GM04503 (cell line): ENCODE measurements around the gene TRIM8.
A peak's percentile ranks its signal among the peaks of the same experiment; 100 is the strongest.

ENCODE experiments used
- DNase-seq: peaks from one replicate; pipeline ENCODE4 v3.0.0-alpha.2; 2012; ENCODE audit warnings: low read depth

TRIM8 gene

GRCh38 chr10:102644066-102644645 lies at the start of gene TRIM8:
TSS of gene TRIM8 (plus strand) at chr10:102644479. CDS start at chr10:102644618, 139 bp downstream.
- DNase-seq, result no peak

GRCh38 chr10:102595293-102595692 lies 49.0 kb upstream of the TRIM8 start:
- DNase-seq, result no peak

- no peak for DNase-seq
These were observed 48.4 kb upstream of the TRIM8 start for GRCh38 chr10:102595897-102596296.

- no peak for DNase-seq
These were observed 47.7 kb upstream of the TRIM8 start for GRCh38 chr10:102596506-102596971.

GRCh38 chr10:102597131-102597991 lies 46.9 kb upstream of the TRIM8 start:
- no peak for DNase-seq

GRCh38 chr10:102598243-102598642 lies 46.0 kb upstream of the TRIM8 start:
- no peak for DNase-seq

- DNase-seq, result no peak
These were observed 44.5 kb upstream of the TRIM8 start for GRCh38 chr10:102599565-102600327.

- DNase-seq, result no peak
These were observed 43.5 kb upstream of the TRIM8 start for GRCh38 chr10:102600816-102601215.

- no peak for DNase-seq
These were observed 42.6 kb upstream of the TRIM8 start for GRCh38 chr10:102601639-102602038.

- peak; percentile 54 for DNase-seq
These were observed 41.8 kb upstream of the TRIM8 start for GRCh38 chr10:102602272-102603045.

GRCh38 chr10:102603946-102604345 lies 40.3 kb upstream of the TRIM8 start:
- no peak for DNase-seq

GRCh38 chr10:102604439-102604841 lies 39.8 kb upstream of the TRIM8 start:
- peak; percentile 50 for DNase-seq

GRCh38 chr10:102605712-102606111 lies 38.6 kb upstream of the TRIM8 start:
- no peak for DNase-seq

- no peak for DNase-seq
These were observed 35.8 kb upstream of the TRIM8 start for GRCh38 chr10:102608487-102608886.

GRCh38 chr10:102610441-102610887 lies 33.8 kb upstream of the TRIM8 start:
- DNase-seq, result no peak

- DNase-seq, result no peak
These were observed 32.7 kb upstream of the TRIM8 start for GRCh38 chr10:102611514-102612087.

- DNase-seq, result no peak
These were observed 31.4 kb upstream of the TRIM8 start for GRCh38 chr10:102612964-102613275.

GRCh38 chr10:102613286-102613685 lies 31.0 kb upstream of the TRIM8 start:
- DNase-seq, result no peak

GRCh38 chr10:102613785-102614184 lies 30.5 kb upstream of the TRIM8 start:
- DNase-seq, result no peak

GRCh38 chr10:102614888-102615287 lies 29.4 kb upstream of the TRIM8 start:
- DNase-seq, result no peak

GRCh38 chr10:102615361-102615760 lies 28.9 kb upstream of the TRIM8 start:
- no peak for DNase-seq
